ENCODE data around the gene EXOSC7. TPM values are rescaled to one million over a fixed set of nuclear protein-coding genes. Genes with fewer than 3 reads are reported as not detected.

The EXOSC7 gene
- total RNA-seq, 2 donors from 2014 or later = 61.2 to 69.4 TPM

DNA sequence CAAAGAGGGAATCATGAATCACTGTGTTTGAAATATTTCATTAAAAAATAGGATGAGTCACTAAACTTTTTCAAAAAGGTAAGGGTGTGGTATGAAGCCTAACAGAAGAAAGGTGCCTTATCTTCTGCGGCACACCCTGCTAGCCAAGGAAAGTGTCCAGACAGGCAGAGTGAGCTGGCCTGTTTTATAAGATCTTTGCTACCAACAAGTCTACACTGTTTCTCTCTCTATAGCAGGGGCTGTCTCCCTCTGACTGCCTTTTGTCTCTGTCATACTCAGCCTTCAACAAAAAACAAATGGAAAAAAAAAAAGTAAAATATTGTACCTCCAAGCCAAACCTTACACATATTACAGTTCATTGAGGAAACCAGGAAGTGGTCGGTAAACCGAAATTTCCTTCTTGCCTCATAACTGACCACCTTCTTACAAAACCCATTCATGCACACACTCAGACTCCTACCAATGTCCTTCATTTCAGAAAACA is 9.2 kb upstream of the EXOSC7 start:
- no peaks in the 10 kb centered on the region for H3K36me3 ChIP-seq (ENCODE audit: control insufficient read depth, insufficient read depth, low read length)
- Mint-ChIP-seq H3K9me3 (no peaks in the 10 kb centered on the region), H3K27me3 (ENCODE audit: insufficient read depth) (no peaks in the 10 kb centered on the region), H3K36me3 (ENCODE audit: low read depth) (no peaks in the 10 kb centered on the region), H3K4me1 (peaks cover 8% of the 10 kb centered on the region), H3K27ac (no peak overlapping the region), H3K4me3 (no peak overlapping the region)
- H3K4me1 ChIP-seq (ENCODE audit: control insufficient read depth, insufficient read depth, low read length) = no peaks in the 10 kb centered on the region
- H3K27ac ChIP-seq (ENCODE audit: low read depth, low read length) = no peak overlapping the region
- H3K9ac ChIP-seq (ENCODE audit: extremely low read depth, low read length, poor library complexity, severe bottlenecking) = no peak overlapping the region
- 86 to 93% methylated on average over 3 of the region's 3 CpGs for WGBS, 2 experiments (ENCODE audit: insufficient coverage in 1 of 2, insufficient read length in 1 of 2)
- H3K27me3 ChIP-seq (ENCODE audit: control insufficient read depth, insufficient read depth, low read length, poor library complexity, severe bottlenecking) = no peaks in the 10 kb centered on the region
- no peak overlapping the region for H3K4me3 ChIP-seq (ENCODE audit: low read length)
- H3K9me3 ChIP-seq (ENCODE audit: control insufficient read depth, low read length) = no peaks in the 10 kb centered on the region
- no peak for DNase-seq
- TF ChIP-seq CTCF (conservative IDR thresholded peaks at IDR 0.05) = no peak

- peaks cover 8% of the 10 kb centered on the region for H3K4me1 Mint-ChIP-seq
- 92 to 100% methylated on average over 3 to 6 of the region's 6 CpGs for WGBS, 2 experiments (ENCODE audit: insufficient coverage in 1 of 2, insufficient read length in 1 of 2)
These were observed 7.6 kb upstream of the EXOSC7 start for GRCh38 chr3:44968447-44968858.

DNA sequence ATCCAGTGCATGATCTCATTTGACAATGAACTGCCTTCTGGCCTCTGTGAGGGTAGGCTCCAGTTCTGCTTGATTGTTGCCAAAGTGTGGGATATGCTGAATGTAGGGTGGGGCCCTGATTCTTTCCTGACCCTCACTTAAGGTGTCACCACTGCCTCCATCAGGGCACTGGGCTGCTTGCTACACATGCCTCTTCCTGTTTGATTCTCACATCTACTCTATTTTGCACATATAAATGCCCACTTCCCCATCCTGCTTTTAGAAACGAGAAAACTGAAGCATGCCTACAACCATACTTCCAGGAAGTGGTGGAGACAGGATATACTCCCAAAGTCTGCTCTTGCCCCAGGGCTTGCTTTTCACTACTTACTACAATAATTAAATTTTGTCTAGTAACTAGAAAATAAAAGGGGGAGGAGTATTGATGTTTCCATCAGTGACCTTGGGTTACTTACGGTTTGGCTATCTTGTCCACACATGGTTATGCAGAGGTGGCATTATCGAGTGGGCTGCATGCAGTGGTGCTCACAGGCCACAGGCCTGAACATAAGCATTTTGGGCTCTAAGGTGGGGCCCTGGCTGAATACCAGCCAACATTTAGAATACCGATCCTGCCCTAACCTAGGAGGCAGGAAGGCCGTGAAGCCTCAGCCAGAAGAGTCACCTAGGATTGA is 6.8 kb upstream of the EXOSC7 start:
- H3K9ac ChIP-seq (ENCODE audit: extremely low read depth, low read length, poor library complexity, severe bottlenecking) = no peak overlapping the region
- 83 to 88% methylated on average over 1 to 5 of the region's 5 CpGs for WGBS, 2 experiments (ENCODE audit: insufficient coverage in 1 of 2, insufficient read length in 1 of 2)
- H3K27me3 ChIP-seq (ENCODE audit: control insufficient read depth, insufficient read depth, low read length, poor library complexity, severe bottlenecking) = no peaks in the 10 kb centered on the region
- H3K9me3 ChIP-seq (ENCODE audit: control insufficient read depth, low read length) = no peaks in the 10 kb centered on the region
- Mint-ChIP-seq H3K9me3 (no peaks in the 10 kb centered on the region), H3K27ac (no peak overlapping the region), H3K27me3 (ENCODE audit: insufficient read depth) (no peaks in the 10 kb centered on the region), H3K36me3 (ENCODE audit: low read depth) (no peaks in the 10 kb centered on the region), H3K4me1 (peaks cover 9% of the 10 kb centered on the region), H3K4me3 (no peak overlapping the region)
- TF ChIP-seq CTCF (conservative IDR thresholded peaks at IDR 0.05) = no peak
- DNase-seq = no peak
- H3K27ac ChIP-seq (ENCODE audit: low read depth, low read length) = no peak overlapping the region
- H3K4me1 ChIP-seq (ENCODE audit: control insufficient read depth, insufficient read depth, low read length) = no peaks in the 10 kb centered on the region
- H3K4me3 ChIP-seq (ENCODE audit: low read length) = no peak overlapping the region
- H3K36me3 ChIP-seq (ENCODE audit: control insufficient read depth, insufficient read depth, low read length) = no peaks in the 10 kb centered on the region

More at GRCh38 chr3:44968447-44968858, 7.6 kb upstream of the EXOSC7 start:
- H3K27me3 Mint-ChIP-seq (ENCODE audit: insufficient read depth) = no peaks in the 10 kb centered on the region
- H3K9me3 Mint-ChIP-seq = no peaks in the 10 kb centered on the region
- H3K36me3 Mint-ChIP-seq (ENCODE audit: low read depth) = no peaks in the 10 kb centered on the region
- H3K4me3 Mint-ChIP-seq = no peak overlapping the region
- no peak overlapping the region for H3K4me3 ChIP-seq (ENCODE audit: low read length)
- no peak for DNase-seq
- no peak overlapping the region for H3K9ac ChIP-seq (ENCODE audit: extremely low read depth, low read length, poor library complexity, severe bottlenecking)
- no peaks in the 10 kb centered on the region for H3K4me1 ChIP-seq (ENCODE audit: control insufficient read depth, insufficient read depth, low read length)
- H3K9me3 ChIP-seq (ENCODE audit: control insufficient read depth, low read length) = no peaks in the 10 kb centered on the region
- H3K27ac ChIP-seq (ENCODE audit: low read depth, low read length) = no peak overlapping the region
- no peak for TF ChIP-seq CTCF (conservative IDR thresholded peaks at IDR 0.05)
- H3K27me3 ChIP-seq (ENCODE audit: control insufficient read depth, insufficient read depth, low read length, poor library complexity, severe bottlenecking) = no peaks in the 10 kb centered on the region
- no peaks in the 10 kb centered on the region for H3K36me3 ChIP-seq (ENCODE audit: control insufficient read depth, insufficient read depth, low read length)
- H3K27ac Mint-ChIP-seq = no peak overlapping the region

Measured in endodermal cell (in vitro differentiated cells).